HG03175 (cell line): ENCODE measurements around the gene COL4A2.

Experiments
- ATAC-seq: cut with Tn5 transposase; IDR thresholded peaks from one replicate; pipeline ENCODE4 v1.9.1; 2021; ENCODE audit warnings: mild to moderate bottlenecking, moderate library complexity; ENCODE audit not compliant: unreplicated experiment

Gene COL4A2

DNA sequence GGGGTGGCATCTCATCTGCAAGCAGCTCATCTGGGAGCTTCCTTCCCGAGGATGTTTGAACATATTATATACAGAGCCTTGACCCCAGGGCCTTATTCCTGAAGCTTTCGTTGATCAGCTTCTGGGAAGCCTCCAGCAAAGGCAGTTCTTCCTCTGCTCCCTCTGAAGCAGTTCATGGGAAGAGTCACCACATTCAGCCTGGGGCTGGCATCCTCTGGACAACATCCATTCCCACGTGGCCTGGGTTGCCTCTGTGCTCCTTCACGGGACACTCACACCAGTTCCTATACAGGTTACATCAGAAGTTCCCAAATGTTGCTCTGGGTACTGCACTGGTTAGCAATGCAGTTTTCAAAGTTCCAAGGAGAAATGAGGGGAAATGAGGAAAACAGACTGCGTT is 29.6 kb downstream of the COL4A2 start:
- ATAC-seq, result no peak

DNA sequence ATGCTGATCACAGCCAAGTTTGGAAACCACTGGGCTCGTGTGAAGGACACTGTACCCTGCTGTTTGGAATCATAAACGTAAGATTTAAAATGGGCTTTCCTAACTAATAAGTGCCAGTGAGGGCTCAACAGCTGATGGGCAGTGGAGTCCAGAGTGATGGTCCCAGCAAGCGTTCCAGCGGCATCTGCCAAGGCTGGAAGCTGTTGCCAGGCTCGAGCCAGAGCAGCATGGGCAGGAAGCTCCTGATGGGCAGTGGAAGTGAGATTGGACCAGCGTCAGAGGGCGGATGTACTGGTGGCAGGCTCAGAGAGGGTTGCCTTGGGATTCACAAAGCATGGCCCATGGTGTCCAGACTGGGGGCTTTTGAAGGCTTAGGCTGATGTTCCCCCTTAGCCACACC is 30.2 kb downstream of the COL4A2 start:
- no peak for ATAC-seq

- ATAC-seq, result no peak
Measured at GRCh38 chr13:110338441-110339101, 31.5 kb downstream of the COL4A2 start.

DNA sequence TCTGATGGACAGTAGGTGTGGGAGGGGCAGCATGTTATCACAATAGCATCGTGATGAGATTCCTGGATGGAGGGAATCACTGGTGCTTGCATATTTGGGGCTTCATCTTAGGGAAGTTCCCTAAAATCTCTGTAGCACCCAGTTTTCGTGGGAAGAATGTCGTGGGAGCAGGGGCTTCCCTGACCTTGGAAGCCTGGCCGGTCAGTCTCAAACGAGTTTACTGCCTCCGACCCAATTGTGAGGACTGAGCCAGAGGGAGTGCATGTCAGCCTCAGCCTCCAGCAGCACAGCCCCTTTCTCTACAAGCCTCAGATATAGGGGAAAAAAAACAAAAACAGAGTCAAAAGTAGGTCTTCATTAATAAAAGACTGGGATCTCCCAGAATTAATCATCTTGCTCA is 32.2 kb downstream of the COL4A2 start:
- no peak for ATAC-seq

- ATAC-seq, result no peak
Measured at GRCh38 chr13:110339975-110340550, 33.0 kb downstream of the COL4A2 start.

- ATAC-seq, result peak; percentile 44
Measured at GRCh38 chr13:110340812-110341444, 33.8 kb downstream of the COL4A2 start.

DNA sequence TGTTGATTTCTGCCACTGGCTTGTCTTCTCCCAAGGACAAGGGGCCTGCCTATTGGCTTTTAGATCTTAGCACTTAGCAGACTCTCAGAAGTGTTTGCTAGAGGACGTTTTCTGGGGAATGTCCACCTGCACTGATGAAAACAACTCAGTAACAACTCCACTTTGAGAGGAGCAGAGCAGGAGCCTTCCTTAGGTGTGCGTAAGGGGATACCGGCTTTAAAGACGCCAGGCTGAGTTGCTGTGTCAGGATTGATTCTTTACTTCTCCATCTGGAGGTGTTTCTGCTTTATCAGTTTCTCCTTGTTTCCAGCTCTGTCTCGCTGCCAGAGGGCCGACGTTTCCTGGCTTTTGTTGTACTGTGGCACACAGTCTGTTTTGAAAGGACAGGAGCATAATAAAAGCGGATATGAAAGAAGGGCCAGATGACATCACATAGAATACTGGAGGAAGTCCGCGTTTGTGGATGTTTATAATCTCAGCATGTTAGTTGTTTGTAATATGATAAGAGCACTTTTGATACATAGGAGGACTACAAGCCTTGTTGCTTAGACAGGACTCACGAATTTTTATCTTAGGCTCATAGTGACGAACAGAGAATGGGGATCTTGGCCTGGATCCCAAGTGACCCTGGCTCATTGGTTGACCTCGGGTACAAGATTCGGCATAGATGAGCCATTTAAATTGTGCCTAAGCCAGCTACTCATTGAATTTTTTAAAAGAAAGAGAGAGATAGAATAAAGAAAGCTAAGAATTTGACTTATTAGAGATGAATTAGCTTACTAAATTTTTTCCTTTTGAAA is 34.6 kb downstream of the COL4A2 start:
- peak; percentile 49 for ATAC-seq

DNA sequence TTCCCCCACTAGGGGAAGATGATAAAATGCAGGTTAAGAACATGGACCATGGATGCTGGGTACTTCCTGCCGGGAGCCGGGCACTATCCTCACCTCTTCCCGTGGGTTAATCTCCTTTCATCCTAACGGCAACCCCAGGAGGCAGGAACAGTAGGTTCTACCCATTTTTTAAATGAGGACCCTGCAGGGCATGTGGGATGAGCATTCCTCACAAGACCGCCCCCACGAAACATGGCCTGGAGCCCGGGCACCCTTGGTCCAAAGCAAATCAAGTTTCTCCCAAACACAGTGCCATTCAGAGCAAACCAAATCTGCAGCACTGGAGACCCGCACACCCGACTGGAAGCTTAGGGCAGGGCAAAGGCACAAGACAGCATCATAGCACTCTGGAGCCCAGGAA is 35.4 kb downstream of the COL4A2 start:
- ATAC-seq, result no peak

DNA sequence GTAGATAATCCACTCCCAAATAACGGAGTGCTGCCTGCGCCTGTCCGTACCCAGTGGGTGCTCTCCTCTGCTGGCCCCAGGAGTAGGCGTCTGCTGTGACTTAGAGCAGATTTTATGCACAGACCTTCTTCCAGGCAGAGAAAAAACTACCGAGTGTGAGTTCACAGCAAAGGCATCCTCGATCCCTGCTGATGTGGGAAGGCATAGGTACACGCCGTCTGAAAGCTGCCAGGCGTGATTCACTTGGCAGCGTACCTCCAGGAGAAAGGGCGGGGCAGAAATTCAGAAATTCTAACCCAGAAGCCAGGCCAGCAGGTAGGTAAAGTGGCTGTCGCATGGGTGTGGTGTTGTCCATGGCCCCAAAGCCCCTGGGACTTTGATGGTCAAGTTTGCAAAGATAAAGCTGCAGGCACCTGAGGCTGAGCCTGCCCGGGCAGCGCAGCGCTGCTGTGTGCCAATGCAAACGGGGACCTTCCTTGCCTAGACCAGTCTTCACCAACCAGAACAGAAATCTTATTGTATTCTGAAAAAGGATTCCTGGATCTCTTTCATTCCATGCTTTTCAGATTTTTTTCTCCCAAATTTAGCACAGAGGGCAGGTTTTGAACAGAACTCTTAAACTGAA is 36.3 kb downstream of the COL4A2 start:
- no peak for ATAC-seq

DNA sequence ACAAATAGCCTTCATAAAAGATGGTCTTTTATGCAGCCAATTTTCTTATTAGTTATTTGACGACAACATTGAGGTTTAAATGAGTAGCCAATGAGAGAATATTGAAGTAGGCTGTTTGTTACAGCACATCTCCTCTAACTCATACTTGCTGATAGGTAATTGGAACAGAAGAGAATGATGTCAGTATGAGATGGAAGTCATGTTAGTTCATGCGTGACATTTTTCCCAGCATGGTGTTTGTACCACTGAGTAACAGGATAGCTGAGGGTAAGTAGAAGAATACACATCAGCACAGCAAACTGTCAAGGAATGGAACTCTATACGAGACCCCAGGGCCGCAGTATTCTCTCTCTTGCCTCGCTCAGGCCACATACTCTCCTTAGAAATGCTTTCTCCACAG is 37.2 kb downstream of the COL4A2 start:
- ATAC-seq, result no peak

- ATAC-seq, result no peak
Measured at GRCh38 chr13:110345266-110345665, 38.2 kb downstream of the COL4A2 start.

DNA sequence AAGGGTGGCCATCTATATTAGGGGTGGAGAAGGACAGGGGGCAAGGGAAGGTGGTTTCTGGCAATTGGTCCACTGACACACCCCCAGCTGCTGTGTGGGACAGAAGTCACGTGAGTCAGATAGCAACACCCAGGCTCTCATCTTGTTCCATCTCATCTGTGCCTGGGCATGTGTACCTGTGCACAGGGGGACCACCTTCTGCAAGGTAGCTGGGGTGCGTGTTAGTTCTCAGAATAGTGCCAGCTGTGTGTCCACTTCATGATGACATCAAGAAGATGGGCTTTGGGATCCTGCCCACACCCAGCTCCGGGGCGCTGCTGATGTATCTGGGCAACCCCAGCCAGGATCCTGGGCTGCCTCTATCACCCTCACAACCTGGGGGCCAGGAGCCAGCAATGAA is 38.6 kb downstream of the COL4A2 start:
- ATAC-seq, result no peak

- ATAC-seq, result no peak
Measured at GRCh38 chr13:110346661-110347067, 39.6 kb downstream of the COL4A2 start.

DNA sequence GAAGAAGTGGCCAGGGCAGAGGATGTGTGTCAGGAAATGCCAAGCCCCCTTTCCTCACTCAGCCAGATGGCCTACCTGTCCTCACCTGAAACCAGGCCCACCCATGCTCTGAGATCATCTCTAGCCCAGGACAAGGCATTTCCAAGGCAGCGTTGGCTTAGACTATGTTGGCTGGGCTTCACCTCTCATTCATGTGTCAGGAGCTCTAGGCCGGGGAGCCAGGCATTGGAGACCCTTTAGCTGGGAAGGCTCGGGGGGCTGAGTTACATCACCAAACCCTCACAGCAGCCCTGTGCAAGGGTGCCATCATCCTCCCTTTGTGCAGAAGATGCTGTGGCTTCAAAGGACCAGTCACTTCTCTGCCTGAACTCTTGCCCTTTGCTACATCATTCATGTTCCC is 40.0 kb downstream of the COL4A2 start:
- no peak for ATAC-seq

GRCh38 chr13:110347535-110348308 is 40.6 kb downstream of the COL4A2 start:
- no peak for ATAC-seq

- ATAC-seq, result no peak
Measured at GRCh38 chr13:110348309-110349105, 41.4 kb downstream of the COL4A2 start.

DNA sequence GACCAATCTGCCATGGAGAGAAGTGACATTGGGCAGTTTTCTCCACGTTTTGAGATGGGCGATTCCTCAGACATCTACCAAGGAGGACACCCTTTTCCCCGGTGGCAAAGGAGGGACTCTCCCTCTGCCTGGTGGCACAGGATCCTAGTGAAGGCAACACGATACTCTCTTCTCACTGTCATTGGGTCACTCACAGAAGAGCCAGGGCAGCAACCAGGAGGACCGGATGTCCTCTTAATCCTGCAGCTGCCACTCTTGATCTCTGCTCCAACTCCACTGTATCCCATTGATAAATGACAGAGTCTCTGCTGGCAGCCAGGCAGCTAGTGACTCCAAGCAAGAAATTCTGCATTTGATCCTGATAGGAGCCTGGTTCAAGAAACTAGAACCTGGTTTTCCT is 42.2 kb downstream of the COL4A2 start:
- no peak for ATAC-seq

DNA sequence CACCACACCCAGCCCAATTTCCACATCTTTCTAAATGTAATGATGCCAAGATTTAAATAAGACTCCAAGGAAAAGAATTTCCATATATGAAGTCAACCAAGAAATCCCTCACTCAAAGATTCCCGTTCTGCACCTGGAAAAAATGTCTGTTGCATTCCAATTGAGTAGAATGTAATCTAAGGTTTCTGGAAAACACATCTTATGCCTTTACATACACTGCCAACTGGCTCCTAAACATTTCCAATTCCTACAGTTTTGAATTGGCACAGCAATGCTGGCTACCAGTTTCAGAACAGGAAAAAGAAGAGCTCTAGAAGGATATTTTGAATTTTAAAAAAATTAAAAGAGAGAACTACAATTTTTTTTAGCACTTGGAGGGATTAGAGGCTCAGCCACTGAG is 43.0 kb downstream of the COL4A2 start:
- ATAC-seq, result no peak

DNA sequence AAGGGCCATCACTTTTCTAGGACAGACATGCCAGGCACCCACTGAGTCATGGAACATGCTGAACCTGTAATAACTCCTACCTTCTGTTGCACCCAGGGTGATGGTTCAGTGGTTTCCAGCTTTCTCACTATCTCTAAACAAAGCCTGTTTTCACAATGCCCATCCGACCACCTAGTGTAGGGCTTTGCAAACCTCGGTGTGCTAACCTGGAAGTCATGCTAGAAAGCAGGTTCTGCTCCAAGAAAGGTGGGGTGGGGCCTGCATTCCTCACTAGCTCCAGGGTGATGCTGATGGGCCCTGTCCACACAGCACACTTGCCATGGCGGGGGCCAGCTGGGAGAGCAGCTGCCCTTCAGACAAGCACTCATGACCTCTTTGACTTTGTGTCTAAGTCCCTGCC is 43.4 kb downstream of the COL4A2 start:
- ATAC-seq, result no peak
